Fibroblast of lung (primary cell): ENCODE measurements around the gene PEF1. TPM values are rescaled to one million over a fixed set of nuclear protein-coding genes. Genes with fewer than 3 reads are reported as not detected.

ENCODE experiments used
- DNase-seq, 2 donors: peaks; one replicate each; pipeline versions ENCODE4 v3.0.0 to v3.0.0-alpha.2; 2010; ENCODE audit warnings: low read depth in 2 of 2
- H2AFZ ChIP-seq: 2 replicates; pipeline ENCODE4 v1.5.1; 2012; ENCODE audit warnings: low read length, control low read depth, inconsistent platforms
- H3K27ac ChIP-seq: 2 replicates; pipeline ENCODE4 v1.5.1; 2011; ENCODE audit warnings: low read length, control low read depth; ENCODE audit not compliant: insufficient read depth
- H3K27me3 ChIP-seq: 2 replicates; pipeline ENCODE4 v1.5.1; 2011; ENCODE audit warnings: mild to moderate bottlenecking, low read length; ENCODE audit not compliant: control insufficient read depth, insufficient read depth
- H3K36me3 ChIP-seq: 2 replicates; pipeline ENCODE4 v1.5.1; 2011; ENCODE audit warnings: low read length; ENCODE audit not compliant: control insufficient read depth, insufficient read depth
- H3K4me1 ChIP-seq: 2 replicates; pipeline ENCODE4 v1.5.1; 2011; ENCODE audit warnings: low read length; ENCODE audit not compliant: control insufficient read depth, insufficient read depth; ENCODE audit errors: extremely low read depth
- H3K4me2 ChIP-seq: 2 replicates; pipeline ENCODE4 v1.5.1; 2011; ENCODE audit warnings: low read length, control low read depth; ENCODE audit not compliant: insufficient read depth; ENCODE audit errors: extremely low read depth
- H3K4me3 ChIP-seq, 4 experiments: fragments of 200-600 bp in 1 of 4; sonication (generic) in 1 of 4; replicated peaks in 1 of 4; 2 replicates each; pipeline ENCODE4 v1.5.1; 2011 to 2016; ENCODE audit warnings: low read length in 4 of 4, low read depth in 3 of 4, mild to moderate bottlenecking in 3 of 4, control low read depth in 2 of 4, inconsistent platforms in 1 of 4, mixed read lengths in 1 of 4; ENCODE audit not compliant: insufficient read depth in 1 of 4; ENCODE audit errors: control extremely low read depth in 1 of 4
- H3K79me2 ChIP-seq: 2 replicates; pipeline ENCODE4 v1.5.1; 2012; ENCODE audit warnings: mild to moderate bottlenecking, low read length, inconsistent platforms; ENCODE audit not compliant: control insufficient read depth, insufficient read depth
- H3K9ac ChIP-seq: 2 replicates; pipeline ENCODE4 v1.5.1; 2011; ENCODE audit warnings: mild to moderate bottlenecking, low read length, control low read depth; ENCODE audit not compliant: insufficient read depth
- H3K9me3 ChIP-seq: 2 replicates; pipeline ENCODE4 v1.5.1; 2012; ENCODE audit warnings: low read depth, low read length; ENCODE audit not compliant: control insufficient read depth, insufficient read depth
- H4K20me1 ChIP-seq: 2 replicates; pipeline ENCODE4 v1.5.1; 2011; ENCODE audit warnings: low read length; ENCODE audit not compliant: control insufficient read depth, insufficient read depth; ENCODE audit errors: extremely low read depth
- EZH2 ChIP-seq: IDR thresholded peaks from 2 replicates; pipeline ENCODE4 v1.5.1; 2012; ENCODE audit warnings: low read length, control low read depth, mild to moderate bottlenecking; ENCODE audit errors: missing control alignments
- polyA plus RNA-seq, 2 donors: library from polyadenylated mRNA; depleted of rRNA in 1 of 2; stranded (reverse) in 1 of 2; unstranded in 1 of 2; fragments of >200 nt; gene quantifications; 2 replicates each; pipeline ENCODE4 v1.2.1, GENCODE V29; 2011 to 2012; ENCODE audit warnings: missing spikeins in 1 of 2
- total RNA-seq: library from RNA; depleted of rRNA; stranded (reverse); fragments of >200 nt; gene quantifications from 2 replicates; pipeline ENCODE4 v1.2.1, GENCODE V29; 2014
- TF ChIP-seq, protein P1 (sequence below), 2 donors: IDR thresholded peaks in 1 of 2; conservative IDR thresholded peaks in 1 of 2; 1 replicate in 1 of 2; 2 replicates in 1 of 2; pipeline ENCODE4 v1.5.1; 2011 to 2012; ENCODE audit warnings: low read length in 2 of 2, control low read depth in 1 of 2, inconsistent platforms in 1 of 2, low read depth in 1 of 2, mild to moderate bottlenecking in 1 of 2

Gene PEF1
- total and polyA plus RNA-seq, 2 donors (not counting 1 experiment from before 2014, with no cell fraction given), result 72.9 to 78.1 TPM

DNA sequence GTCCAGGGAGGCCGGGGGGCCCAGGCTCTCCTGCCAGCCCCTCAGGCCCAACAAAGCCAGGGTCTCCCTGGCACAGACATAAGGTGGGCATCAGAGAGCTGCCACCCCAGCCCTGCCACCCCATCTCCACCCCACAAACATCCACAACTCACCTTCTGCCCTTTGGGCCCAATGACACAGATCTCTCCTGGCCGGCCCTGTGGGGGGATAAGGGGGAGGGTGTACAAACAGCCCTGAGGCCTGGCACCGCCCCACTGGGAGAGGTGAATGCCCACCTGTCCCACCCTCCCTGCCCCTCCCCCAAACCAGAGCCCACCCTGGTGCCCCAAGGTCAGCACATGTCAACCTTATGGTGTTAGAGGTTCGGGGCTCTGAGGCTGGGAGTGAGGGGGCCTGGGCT, 46.8 kb upstream of the PEF1 start:
- TF ChIP-seq EZH2, result no peak
- TF ChIP-seq, protein P1, sequence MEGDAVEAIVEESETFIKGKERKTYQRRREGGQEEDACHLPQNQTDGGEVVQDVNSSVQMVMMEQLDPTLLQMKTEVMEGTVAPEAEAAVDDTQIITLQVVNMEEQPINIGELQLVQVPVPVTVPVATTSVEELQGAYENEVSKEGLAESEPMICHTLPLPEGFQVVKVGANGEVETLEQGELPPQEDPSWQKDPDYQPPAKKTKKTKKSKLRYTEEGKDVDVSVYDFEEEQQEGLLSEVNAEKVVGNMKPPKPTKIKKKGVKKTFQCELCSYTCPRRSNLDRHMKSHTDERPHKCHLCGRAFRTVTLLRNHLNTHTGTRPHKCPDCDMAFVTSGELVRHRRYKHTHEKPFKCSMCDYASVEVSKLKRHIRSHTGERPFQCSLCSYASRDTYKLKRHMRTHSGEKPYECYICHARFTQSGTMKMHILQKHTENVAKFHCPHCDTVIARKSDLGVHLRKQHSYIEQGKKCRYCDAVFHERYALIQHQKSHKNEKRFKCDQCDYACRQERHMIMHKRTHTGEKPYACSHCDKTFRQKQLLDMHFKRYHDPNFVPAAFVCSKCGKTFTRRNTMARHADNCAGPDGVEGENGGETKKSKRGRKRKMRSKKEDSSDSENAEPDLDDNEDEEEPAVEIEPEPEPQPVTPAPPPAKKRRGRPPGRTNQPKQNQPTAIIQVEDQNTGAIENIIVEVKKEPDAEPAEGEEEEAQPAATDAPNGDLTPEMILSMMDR (conservative IDR thresholded peaks at IDR 0.05 in 1 of 2, IDR thresholded peaks at IDR 0.05 in 1 of 2; ENCODE audit: low read depth in 1 of 2, low read length in 2 of 2), result no peak
- H3K27ac ChIP-seq, result no peak overlapping the region
- peaks cover 36% of the 10 kb centered on the region for H3K36me3 ChIP-seq
- H3K4me2 ChIP-seq, result no peak overlapping the region
- H3K4me1 ChIP-seq, result peaks cover 19% of the 10 kb centered on the region
- no peaks in the 10 kb centered on the region for H3K79me2 ChIP-seq
- no peaks in the 10 kb centered on the region for H4K20me1 ChIP-seq
- no peaks in the 10 kb centered on the region for H3K27me3 ChIP-seq
- H3K4me3 ChIP-seq, result no peak overlapping the region
- H2AFZ ChIP-seq, result no peak overlapping the region
- no peaks in the 10 kb centered on the region for H3K9me3 ChIP-seq
- no peak overlapping the region for H3K9ac ChIP-seq
- DNase-seq, result no peak

DNA sequence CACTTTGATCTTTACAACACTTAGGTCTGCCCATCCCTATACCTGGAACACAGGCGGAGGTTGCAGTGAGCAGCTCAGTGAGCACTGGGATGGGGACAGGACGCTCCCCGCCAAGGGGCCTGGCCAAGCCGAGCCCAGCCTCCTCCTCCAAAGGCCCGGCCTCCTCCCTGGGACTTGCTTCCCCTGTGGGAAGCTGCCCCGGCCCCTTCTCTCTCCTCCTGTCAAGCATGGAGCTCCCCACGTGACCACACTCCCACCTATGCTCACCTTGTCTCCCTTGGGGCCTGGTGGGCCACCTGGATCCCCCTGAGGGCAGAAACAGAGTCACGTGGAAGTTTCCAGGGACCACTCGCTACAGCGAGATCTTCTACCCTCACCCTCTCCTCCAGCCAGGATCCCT, 46.2 kb upstream of the PEF1 start:
- no peak overlapping the region for H3K27ac ChIP-seq
- H3K36me3 ChIP-seq, result peaks cover 39% of the 10 kb centered on the region
- H3K9me3 ChIP-seq, result no peaks in the 10 kb centered on the region
- no peaks in the 10 kb centered on the region for H4K20me1 ChIP-seq
- peaks cover 19% of the 10 kb centered on the region for H3K4me1 ChIP-seq
- H3K4me2 ChIP-seq, result no peak overlapping the region
- H2AFZ ChIP-seq, result no peak overlapping the region
- no peaks in the 10 kb centered on the region for H3K79me2 ChIP-seq
- TF ChIP-seq EZH2, result no peak
- TF ChIP-seq, protein P1 (conservative IDR thresholded peaks at IDR 0.05 in 1 of 2, IDR thresholded peaks at IDR 0.05 in 1 of 2; ENCODE audit: low read depth in 1 of 2, low read length in 2 of 2), result no peak
- no peak for DNase-seq
- no peaks in the 10 kb centered on the region for H3K27me3 ChIP-seq
- H3K9ac ChIP-seq, result no peak overlapping the region
- H3K4me3 ChIP-seq, result no peak overlapping the region

DNA sequence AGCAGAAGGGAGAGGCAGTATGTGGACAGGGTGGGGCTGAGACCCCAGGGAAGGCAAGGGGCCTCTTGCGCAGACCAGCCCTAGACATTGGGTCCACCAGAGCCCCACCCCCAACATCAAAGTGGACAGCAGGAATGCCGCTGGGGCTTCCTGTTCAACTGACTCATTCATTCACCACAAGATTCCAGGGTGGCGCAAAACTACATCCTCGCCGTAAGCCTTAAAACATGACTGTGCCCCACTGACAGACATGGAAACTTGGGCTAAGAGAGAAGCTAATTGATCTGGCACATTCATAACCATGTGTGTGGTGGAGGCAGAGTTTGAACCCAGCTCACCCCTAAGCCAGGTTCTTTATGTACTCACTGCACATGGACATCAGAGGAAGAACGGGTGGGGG, 45.2 kb upstream of the PEF1 start:
- H3K27ac ChIP-seq, result peak overlapping the region; percentile 79
- H3K36me3 ChIP-seq, result peaks cover 37% of the 10 kb centered on the region
- TF ChIP-seq EZH2, result no peak
- TF ChIP-seq, protein P1 (conservative IDR thresholded peaks at IDR 0.05 in 1 of 2, IDR thresholded peaks at IDR 0.05 in 1 of 2; ENCODE audit: low read depth in 1 of 2, low read length in 2 of 2), result no peak
- peak overlapping the region; percentile 34 for H3K4me2 ChIP-seq
- no peaks in the 10 kb centered on the region for H3K9me3 ChIP-seq
- no peak overlapping the region for H2AFZ ChIP-seq
- peak; percentile 88 to 99 for DNase-seq
- no peaks in the 10 kb centered on the region for H4K20me1 ChIP-seq
- no peak overlapping the region for H3K4me3 ChIP-seq
- peaks cover 19% of the 10 kb centered on the region for H3K4me1 ChIP-seq
- no peaks in the 10 kb centered on the region for H3K27me3 ChIP-seq
- no peaks in the 10 kb centered on the region for H3K79me2 ChIP-seq
- H3K9ac ChIP-seq, result no peak overlapping the region
